Kidney (tissue), 14 donors: ENCODE data around the gene TLL2. TPM values are rescaled to one million over a fixed set of nuclear protein-coding genes. Genes with fewer than 3 reads are reported as not detected.
A peak's percentile ranks its signal among the peaks of the same experiment; 100 is the strongest.

Experiments used
- DNase-seq, 5 donors: peaks; one replicate each; pipeline ENCODE4 v3.0.0-alpha.2; 2013 to 2020
- FAIRE-seq: peaks from 2 replicates; lab custom pipeline; 2012; peaks lifted over from hg19 to GRCh38; lab: Jason Lieb, UNC
- H3K27ac ChIP-seq, 2 donors: one replicate each; pipeline ENCODE4 v1.7.0; 2013; ENCODE audit warnings: low read depth in 2 of 2, low read length in 2 of 2, inconsistent platforms in 1 of 2
- H3K27me3 ChIP-seq: one replicate; pipeline ENCODE4 v1.7.1; 2013; ENCODE audit warnings: low read length, inconsistent platforms; ENCODE audit not compliant: control insufficient read depth, insufficient read depth
- H3K36me3 ChIP-seq, 3 donors: one replicate each; pipeline versions ENCODE4 v1.7.0 to v1.7.1; 2013; ENCODE audit warnings: low read length in 3 of 3, control low read depth in 1 of 3, inconsistent platforms in 1 of 3; ENCODE audit not compliant: insufficient read depth in 3 of 3, control insufficient read depth in 2 of 3
- H3K4me1 ChIP-seq, 3 donors: one replicate each; pipeline versions ENCODE4 v1.7.0 to v1.7.1; 2013; ENCODE audit warnings: low read length in 3 of 3, inconsistent platforms in 1 of 3, low read depth in 1 of 3; ENCODE audit not compliant: control insufficient read depth in 2 of 3, insufficient read depth in 2 of 3
- H3K4me3 ChIP-seq, 3 donors: one replicate each; pipeline versions ENCODE4 v1.7.0 to v1.8.1; 2013; ENCODE audit warnings: low read length in 3 of 3, control low read depth in 1 of 3, inconsistent platforms in 1 of 3
- H3K9ac ChIP-seq, 3 donors: one replicate each; pipeline versions ENCODE4 v1.7.0 to v1.7.1; 2013; ENCODE audit warnings: low read length in 3 of 3, control low read depth in 1 of 3, inconsistent platforms in 1 of 3
- H3K9me3 ChIP-seq, 3 donors: one replicate each; pipeline versions ENCODE4 v1.7.0 to v1.7.1; 2013; ENCODE audit warnings: low read length in 3 of 3, control low read depth in 1 of 3, inconsistent platforms in 1 of 3; ENCODE audit not compliant: control insufficient read depth in 2 of 3, insufficient read depth in 1 of 3
- intact Hi-C: fragments of 100-400 bp; cut with DNase I; formaldehyde crosslinking; loops from one replicate; pipeline ENCODE4 v1.11.1; 2022
- polyA plus RNA-seq: library from polyadenylated mRNA; stranded (reverse); fragments of 350-450 nt; fragmentation: Illumina TruSeq; extraction: RNeasy Lipid Tissue Mini Kit (QIAGEN cat#74804); gene quantifications from one replicate; pipeline ENCODE4 v1.2.3, GENCODE V29; 2014; ENCODE audit warnings: low read depth, low replicate concordance; ENCODE audit not compliant: insufficient read depth
- total RNA-seq: library from RNA; stranded (reverse); fragmentation: NEBNext Ultra II Directional; extraction: Animal tissue kit (Norgen Biotek cat#: 25700); gene quantifications from one replicate; pipeline ENCODE4 v1.2.1, GENCODE V29; 2021
- TF ChIP-seq, protein P1 (sequence below): IDR thresholded peaks from 3 replicates; pipeline ENCODE4 v1.5.1; 2012; ENCODE audit warnings: mild to moderate bottlenecking, moderate library complexity, borderline replicate concordance; ENCODE audit not compliant: insufficient read depth; ENCODE audit errors: extremely low read depth
- donor health status: control.
- donor health status: control.
- donor health status: control.
- donor health status: control.
- donor health status: control.
- donor health status: DM: yes; HTN: yes; CAD: no.
- donor health status: Normal renal cell carcinoma (clear cell type).

TLL2 gene
- total and polyA plus RNA-seq, 2 donors from 2014 or later = 0.39 to 0.98 TPM

DNA sequence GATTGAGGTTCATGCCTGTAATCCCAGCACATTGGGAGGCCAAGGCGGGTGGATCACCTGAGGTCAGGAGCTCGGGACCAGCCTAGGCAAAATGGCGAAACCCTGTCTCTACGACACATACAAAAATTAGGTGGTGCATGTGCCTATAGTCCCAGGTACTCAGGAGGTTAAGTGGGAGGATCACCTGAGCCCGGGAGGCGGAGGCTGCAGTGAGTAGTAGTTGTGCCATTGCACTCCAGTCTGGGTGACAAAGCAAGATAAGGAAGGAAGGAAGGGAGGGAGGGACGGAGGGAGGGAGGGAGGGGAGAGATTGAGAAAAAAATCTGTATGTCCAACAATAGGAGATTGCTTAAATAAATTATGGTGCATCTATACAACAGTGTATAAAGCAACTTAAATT, 13.2 kb downstream of the TLL2 start:
- Histone ChIP-seq H3K4me1 (no peaks in the 10 kb centered on the region), H3K27me3 (no peaks in the 10 kb centered on the region), H3K36me3 (no peaks in the 10 kb centered on the region), H3K9me3 (no peaks in the 10 kb centered on the region), H3K27ac (no peak overlapping the region), H3K4me3 (no peak overlapping the region), H3K9ac (no peak overlapping the region)
- FAIRE-seq (no peak), DNase-seq (no peak)
- TF ChIP-seq, protein P1, sequence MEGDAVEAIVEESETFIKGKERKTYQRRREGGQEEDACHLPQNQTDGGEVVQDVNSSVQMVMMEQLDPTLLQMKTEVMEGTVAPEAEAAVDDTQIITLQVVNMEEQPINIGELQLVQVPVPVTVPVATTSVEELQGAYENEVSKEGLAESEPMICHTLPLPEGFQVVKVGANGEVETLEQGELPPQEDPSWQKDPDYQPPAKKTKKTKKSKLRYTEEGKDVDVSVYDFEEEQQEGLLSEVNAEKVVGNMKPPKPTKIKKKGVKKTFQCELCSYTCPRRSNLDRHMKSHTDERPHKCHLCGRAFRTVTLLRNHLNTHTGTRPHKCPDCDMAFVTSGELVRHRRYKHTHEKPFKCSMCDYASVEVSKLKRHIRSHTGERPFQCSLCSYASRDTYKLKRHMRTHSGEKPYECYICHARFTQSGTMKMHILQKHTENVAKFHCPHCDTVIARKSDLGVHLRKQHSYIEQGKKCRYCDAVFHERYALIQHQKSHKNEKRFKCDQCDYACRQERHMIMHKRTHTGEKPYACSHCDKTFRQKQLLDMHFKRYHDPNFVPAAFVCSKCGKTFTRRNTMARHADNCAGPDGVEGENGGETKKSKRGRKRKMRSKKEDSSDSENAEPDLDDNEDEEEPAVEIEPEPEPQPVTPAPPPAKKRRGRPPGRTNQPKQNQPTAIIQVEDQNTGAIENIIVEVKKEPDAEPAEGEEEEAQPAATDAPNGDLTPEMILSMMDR = no peak
- intact Hi-C loops = no loop called here

DNA sequence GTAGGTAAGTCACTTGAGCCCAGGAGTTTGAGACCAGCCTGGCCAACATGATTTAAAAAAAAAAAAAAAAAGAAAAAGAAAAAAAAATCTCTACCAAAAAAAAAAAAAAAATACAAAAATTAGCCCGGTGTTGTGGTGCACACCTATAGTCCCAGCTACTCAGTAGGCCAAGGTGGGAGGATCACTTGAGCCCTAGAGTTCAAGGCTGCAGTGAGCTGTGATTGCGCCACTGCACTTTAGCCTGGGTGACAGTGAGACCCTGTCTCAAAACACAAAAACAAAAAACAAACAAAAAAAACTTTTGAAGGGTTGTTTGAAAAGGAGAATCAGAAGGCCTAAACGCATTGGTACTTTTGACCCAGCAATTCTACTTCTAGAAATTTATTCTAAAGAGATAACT, 13.7 kb downstream of the TLL2 start:
- Histone ChIP-seq H3K9me3 (no peaks in the 10 kb centered on the region), H3K4me1 (no peaks in the 10 kb centered on the region), H3K9ac (no peak overlapping the region), H3K36me3 (no peaks in the 10 kb centered on the region), H3K27me3 (no peaks in the 10 kb centered on the region), H3K27ac (no peak overlapping the region), H3K4me3 (no peak overlapping the region)
- no peak for FAIRE-seq
- TF ChIP-seq, protein P1 = no peak
- DNase-seq = no peak
- intact Hi-C loops = no loop called here

DNA sequence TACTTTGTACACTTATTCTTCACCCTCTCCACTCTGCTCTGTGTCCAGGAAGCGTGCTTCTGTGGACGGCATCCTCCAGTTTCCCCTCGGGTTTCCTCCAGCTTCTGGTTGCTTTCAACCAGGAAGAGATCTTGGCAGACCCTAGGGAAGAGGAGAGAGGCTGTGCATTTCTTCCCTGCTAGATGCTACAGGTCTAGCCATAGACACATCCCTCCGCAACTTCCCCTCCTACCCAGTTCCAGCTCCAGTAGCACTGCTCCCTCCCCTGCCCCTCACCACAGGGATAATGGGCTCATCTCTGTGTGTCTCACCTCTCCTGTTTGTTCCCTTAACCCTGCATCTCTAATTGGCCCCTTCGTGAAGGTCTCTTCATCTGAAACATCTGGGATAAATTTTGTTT, 16.3 kb downstream of the TLL2 start:
- TF ChIP-seq, protein P1 = no peak
- Histone ChIP-seq H3K4me3 (no peak overlapping the region), H3K27me3 (no peaks in the 10 kb centered on the region), H3K9me3 (no peaks in the 10 kb centered on the region), H3K36me3 (no peaks in the 10 kb centered on the region), H3K4me1 (no peaks in the 10 kb centered on the region), H3K9ac (no peak overlapping the region), H3K27ac (no peak overlapping the region)
- no peak for DNase-seq
- FAIRE-seq = no peak
- intact Hi-C loops = no loop called here

DNA sequence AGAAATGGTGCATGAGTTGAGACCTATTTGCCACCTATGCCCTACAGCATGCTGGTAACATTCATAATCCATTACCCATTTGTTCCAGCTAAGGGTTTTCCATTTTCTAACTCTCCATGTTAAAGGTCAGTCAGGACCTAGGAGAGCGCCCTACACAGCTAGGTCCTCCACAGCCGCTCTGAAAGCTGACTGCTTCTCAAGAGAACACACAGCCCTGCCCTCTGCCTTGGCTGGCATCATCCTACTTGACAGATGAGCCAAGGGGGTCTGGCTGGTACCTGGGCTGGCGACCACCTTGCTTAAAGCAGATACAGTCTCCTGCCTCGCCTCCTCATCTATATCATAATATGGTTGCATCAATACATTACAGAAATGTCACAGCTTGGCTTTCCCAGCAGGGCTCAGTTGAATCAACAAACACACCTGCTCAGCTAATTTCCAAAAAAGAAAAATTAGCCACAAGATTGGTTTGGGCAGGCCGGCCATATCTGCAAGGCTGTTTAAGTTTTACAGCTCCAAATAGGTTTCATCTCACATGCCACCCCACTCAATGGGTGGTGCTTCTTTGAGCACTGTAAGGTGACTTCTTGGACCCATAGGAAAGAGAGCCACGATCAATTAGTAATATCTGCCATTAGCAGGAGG, 17.3 kb downstream of the TLL2 start:
- H3K9me3 ChIP-seq = no peaks in the 10 kb centered on the region
- H3K4me1 ChIP-seq = no peaks in the 10 kb centered on the region
- no peak overlapping the region for H3K4me3 ChIP-seq
- H3K27me3 ChIP-seq = no peaks in the 10 kb centered on the region
- TF ChIP-seq, protein P1 = no peak
- no peak overlapping the region for H3K9ac ChIP-seq
- no peak for FAIRE-seq
- DNase-seq = peak in 3 of 5 donors; percentile 49 to 76 (median 76)
- H3K36me3 ChIP-seq = no peaks in the 10 kb centered on the region
- intact Hi-C loops = no loop called here
- H3K27ac ChIP-seq = no peak overlapping the region
